Mononuclear cell (primary cell): ENCODE results near the gene GRM8. TPM values are rescaled to one million over a fixed set of nuclear protein-coding genes. Genes with fewer than 3 reads are reported as not detected.

Experiments used
- H3K27me3 ChIP-seq: 2 replicates; pipeline ENCODE4 v1.6.0; 2011; ENCODE audit warnings: low read length, control low read depth; ENCODE audit not compliant: insufficient read depth
- H3K4me1 ChIP-seq: 2 replicates; pipeline ENCODE4 v1.5.1; 2011; ENCODE audit warnings: mild to moderate bottlenecking, low read length, control low read depth; ENCODE audit not compliant: insufficient read depth
- H3K4me3 ChIP-seq: 2 replicates; pipeline ENCODE4 v1.5.1; 2011; ENCODE audit warnings: mild to moderate bottlenecking, low read length, moderate library complexity
- H3K9me3 ChIP-seq: 2 replicates; pipeline ENCODE4 v1.5.1; 2011; ENCODE audit warnings: low read depth, mild to moderate bottlenecking, control low read depth, low read length
- total RNA-seq: library from RNA; depleted of rRNA; stranded (reverse); fragments of >200 nt; gene quantifications from one replicate; pipeline ENCODE4 v1.2.3, GENCODE V29; 2012

Gene GRM8
- total RNA-seq, 1 donor, result not detected

DNA sequence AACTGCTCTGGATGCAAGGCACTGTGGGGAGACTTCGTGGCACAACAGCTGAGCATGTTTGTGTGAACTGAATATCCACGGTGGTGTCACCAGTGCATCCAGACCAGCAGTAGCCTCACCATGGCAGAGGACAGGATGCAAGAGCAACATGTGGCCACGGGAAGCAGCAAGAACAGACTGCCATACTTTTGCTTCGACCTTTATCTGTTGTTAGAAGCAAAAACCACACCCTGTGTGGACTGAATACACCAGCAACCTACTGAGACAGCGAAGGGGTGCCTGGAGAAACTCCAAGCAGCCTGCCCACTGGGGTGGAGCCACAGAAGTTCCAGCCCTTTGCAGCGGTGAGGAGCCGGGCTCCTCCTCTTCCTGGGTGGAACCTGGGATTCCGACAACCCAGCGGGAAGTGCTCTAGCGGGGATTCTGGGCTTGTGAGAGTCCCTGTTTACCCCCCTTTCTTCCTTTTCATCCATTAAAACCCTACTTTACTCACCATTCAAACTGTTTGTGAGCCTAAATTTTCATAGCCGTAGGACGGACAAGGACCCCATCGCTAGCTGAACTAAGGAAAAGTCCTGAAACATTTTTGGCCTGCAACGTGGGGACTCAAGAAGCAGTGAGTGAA is 584.9 kb downstream of the GRM8 start:
- H3K4me3 ChIP-seq, result no peak overlapping the region
- H3K9me3 ChIP-seq, result no peaks in the 10 kb centered on the region
- H3K4me1 ChIP-seq, result no peaks in the 10 kb centered on the region
- H3K27me3 ChIP-seq, result no peaks in the 10 kb centered on the region

DNA sequence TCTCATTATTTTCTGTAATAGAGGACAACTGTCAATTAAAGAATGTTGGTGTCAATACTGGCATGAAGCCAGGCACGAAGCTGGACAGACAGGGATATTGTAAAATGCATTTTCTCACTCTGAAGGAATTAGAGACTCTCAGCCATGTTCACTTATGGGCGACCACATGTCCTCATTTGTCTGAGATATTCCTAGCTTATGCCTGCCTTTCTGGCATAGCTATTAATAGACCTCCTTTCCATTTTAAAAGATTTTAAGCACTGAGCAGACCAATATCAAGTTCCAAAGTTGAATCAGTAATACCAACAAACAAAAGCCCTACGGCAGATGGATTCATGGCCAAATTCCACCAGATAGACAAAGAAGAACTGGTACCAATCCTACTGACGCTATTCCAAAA is 589.9 kb downstream of the GRM8 start:
- H3K27me3 ChIP-seq, result no peaks in the 10 kb centered on the region
- no peak overlapping the region for H3K4me3 ChIP-seq
- no peaks in the 10 kb centered on the region for H3K4me1 ChIP-seq
- no peaks in the 10 kb centered on the region for H3K9me3 ChIP-seq

DNA sequence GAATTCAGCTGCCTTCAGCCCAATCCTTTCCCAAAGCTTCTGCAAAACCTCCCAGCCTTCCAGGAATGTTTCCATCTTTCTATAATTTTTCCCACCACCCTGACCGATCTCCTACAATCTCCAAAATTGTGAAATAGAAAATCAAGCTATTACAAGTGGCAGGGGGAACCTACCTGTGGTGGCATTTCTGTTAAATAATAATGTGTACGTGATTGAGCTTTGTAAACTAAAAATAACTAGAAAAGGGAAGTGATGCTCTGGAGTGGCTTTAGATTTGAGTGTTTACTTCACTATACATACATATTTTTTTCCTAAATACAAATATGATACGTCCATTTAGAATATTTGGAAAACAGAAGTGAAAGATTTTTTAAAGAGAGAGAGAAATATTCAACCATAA is 593.6 kb downstream of the GRM8 start:
- Histone ChIP-seq H3K4me3 (no peak overlapping the region), H3K4me1 (no peaks in the 10 kb centered on the region), H3K27me3 (no peaks in the 10 kb centered on the region), H3K9me3 (no peaks in the 10 kb centered on the region)

DNA sequence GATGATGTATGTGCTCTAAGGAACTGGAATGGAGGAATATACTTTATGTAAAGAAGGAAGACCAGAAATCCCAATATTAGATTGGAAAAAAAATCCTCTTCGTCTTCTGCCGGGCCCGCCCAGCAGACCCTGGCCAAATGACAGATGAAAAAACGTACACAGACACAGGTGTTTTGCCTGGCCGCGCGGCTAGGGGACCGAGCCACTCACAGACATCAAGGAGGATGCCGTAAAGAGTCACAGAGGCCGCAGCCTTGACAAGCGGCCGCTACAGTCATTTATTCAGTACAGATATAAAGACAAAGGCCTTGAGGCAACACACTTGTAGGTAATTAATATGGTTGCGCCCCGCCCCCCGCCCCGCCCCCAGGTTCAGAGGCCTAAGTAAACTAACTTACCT is 594.1 kb downstream of the GRM8 start:
- Histone ChIP-seq H3K4me1 (no peaks in the 10 kb centered on the region), H3K4me3 (no peak overlapping the region), H3K27me3 (no peaks in the 10 kb centered on the region), H3K9me3 (no peaks in the 10 kb centered on the region)

DNA sequence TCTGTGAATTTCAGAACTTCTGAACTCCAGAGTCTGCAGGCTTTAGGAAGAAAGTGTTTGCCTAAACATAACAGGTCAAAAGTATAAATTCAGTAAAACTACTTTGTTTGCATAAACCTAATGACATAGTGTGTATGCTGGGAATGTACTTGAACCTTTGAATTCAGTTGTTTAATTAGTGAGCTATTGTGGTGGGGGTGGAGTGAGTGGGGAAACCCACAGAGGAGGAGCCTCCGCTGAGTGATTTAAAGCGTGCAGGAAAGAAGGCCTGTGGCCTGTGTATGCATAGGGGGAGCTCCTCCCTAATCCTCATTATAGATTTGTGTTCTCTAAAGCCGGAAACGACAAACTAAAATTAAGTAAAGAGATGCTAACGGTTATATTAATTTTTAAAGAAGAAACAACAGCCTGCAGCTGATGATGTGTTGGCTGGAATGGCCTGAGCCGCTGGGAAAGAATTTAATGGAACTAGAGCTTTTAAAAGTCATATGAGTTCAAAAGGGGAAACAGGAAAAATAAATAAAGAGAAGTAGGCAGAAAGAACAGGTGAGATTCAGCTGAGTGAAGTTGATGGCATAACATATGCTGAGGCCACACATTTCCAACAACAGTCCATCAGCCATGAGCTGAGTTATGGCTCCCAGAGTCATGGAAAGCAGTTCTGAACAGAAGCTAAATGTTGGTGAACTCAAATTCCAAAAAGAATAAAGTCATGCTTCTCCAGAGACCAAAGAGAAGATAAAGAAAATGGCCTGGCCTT is 595.0 kb downstream of the GRM8 start:
- H3K27me3 ChIP-seq, result no peaks in the 10 kb centered on the region
- no peaks in the 10 kb centered on the region for H3K9me3 ChIP-seq
- no peaks in the 10 kb centered on the region for H3K4me1 ChIP-seq
- no peak overlapping the region for H3K4me3 ChIP-seq

DNA sequence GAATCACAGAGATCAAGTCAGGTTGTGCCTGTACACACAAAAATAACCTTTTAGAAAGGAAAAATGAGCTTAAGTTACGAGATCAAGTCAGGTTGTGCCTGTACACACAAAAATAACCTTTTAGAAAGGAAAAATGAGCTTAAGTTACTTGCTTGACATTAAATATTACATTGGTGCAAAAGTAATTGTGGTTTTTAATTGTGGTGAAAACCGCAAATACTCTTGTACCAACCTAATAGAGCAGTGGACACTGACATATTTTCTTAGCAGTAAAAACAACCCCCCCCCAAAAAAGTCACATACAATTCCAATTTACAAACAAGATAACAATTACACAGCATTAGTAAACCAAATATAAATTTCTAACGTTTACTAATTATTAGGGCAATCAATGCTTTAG is 595.6 kb downstream of the GRM8 start:
- no peaks in the 10 kb centered on the region for H3K27me3 ChIP-seq
- H3K4me3 ChIP-seq, result no peak overlapping the region
- no peaks in the 10 kb centered on the region for H3K4me1 ChIP-seq
- no peaks in the 10 kb centered on the region for H3K9me3 ChIP-seq

DNA sequence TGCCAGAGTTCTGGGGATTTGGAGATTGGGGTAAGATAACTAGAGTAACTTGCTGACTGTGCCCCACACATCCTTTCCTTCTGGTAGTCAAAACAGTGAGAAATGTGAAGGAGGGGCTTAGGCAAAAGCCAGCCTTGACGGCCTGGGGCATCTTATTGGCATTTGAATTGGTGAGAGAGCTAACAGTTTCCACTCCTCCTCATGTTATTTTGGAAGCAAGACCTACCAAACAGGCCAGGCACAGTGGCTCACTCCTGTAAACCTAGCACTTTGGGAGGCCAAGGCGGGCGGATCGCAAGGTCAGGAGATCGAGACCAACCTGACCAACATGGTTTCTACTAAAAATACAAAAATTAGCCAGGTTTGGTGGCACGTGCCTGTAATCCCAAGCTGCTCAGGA is 596.6 kb downstream of the GRM8 start:
- H3K4me3 ChIP-seq, result no peak overlapping the region
- H3K27me3 ChIP-seq, result no peaks in the 10 kb centered on the region
- H3K4me1 ChIP-seq, result no peaks in the 10 kb centered on the region
- H3K9me3 ChIP-seq, result no peaks in the 10 kb centered on the region

DNA sequence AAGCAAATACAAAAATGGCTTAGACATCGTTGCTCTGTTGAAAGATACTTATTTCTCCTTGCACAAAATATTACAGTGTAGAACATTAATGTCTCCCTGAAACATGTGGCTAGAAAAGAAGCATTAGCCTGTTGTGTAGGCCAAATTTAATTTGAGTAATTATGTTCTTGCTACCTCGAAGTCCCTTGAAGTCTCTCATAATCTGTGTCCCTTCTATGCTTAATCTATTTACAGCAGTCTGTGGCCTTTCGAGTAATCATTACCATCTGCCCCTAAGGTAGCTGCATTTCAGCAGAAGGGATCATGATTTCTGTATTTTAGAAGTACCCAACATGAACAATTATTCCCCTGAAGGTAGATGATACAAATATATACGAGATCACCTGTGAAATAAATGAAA is 615.2 kb downstream of the GRM8 start:
- no peaks in the 10 kb centered on the region for H3K4me1 ChIP-seq
- H3K27me3 ChIP-seq, result no peaks in the 10 kb centered on the region
- H3K9me3 ChIP-seq, result no peaks in the 10 kb centered on the region
- H3K4me3 ChIP-seq, result no peak overlapping the region

DNA sequence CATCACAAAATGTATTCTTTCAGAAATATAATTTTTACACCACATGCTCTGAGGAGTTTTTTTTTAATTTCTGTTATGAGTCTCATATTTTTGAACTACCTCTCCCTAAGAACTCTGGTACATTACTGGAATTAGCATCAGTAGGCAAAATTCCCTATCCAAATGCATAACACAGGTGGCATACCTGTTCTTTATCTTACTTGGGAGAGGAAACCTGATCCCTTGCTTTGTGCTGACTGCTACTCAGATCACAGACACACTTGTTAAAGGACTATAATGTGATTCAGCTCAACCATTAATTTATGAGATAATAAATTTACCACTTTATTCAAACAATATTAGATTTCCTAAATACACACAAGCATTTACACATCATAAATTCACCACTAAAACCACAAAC is 617.2 kb downstream of the GRM8 start:
- no peaks in the 10 kb centered on the region for H3K27me3 ChIP-seq
- no peak overlapping the region for H3K4me3 ChIP-seq
- no peaks in the 10 kb centered on the region for H3K9me3 ChIP-seq

DNA sequence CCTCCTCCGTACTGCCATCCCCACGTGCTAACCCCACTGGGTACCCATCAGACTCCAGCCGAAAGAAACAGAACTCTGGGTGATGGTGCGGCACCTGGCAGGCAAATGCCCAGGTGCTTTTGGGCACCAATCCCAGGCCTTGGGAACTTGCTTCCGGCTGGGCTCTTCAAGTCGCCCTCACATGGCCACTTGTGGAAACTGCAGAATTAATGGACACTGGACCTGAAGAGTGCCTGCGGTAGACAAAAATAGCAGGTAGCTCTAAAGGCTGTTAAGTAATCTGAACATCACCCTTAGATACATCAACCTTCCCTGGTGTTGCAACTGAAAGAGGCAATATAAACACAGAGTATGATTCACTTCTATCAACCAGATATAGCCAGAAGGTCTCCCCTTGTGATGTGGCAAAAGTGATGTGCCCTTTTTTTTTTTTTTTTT is 644.4 kb downstream of the GRM8 start:
- Histone ChIP-seq H3K4me1 (no peaks in the 10 kb centered on the region), H3K27me3 (no peaks in the 10 kb centered on the region), H3K4me3 (no peak overlapping the region), H3K9me3 (no peaks in the 10 kb centered on the region)

More for the DNA sequence above, 617.2 kb downstream of the GRM8 start:
- H3K4me1 ChIP-seq, result no peaks in the 10 kb centered on the region

DNA sequence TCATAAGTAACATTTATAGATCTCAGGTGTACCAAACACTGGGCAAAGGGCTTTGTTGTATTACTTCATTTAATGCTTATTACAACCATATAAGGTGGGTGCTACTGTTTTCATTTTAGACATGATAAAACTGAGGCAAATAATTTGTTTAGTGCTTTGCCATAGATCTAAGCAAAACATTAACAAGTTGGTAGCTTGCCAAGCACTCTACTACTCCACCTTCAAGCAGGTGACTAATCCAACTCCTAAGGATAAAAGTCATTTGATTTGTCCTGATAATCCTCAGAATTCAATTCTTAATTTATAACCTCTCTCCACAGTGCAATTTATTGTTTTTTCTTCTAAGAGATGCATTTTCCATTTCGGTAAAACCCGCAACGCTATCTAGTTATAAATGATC is 646.4 kb downstream of the GRM8 start:
- Histone ChIP-seq H3K9me3 (no peaks in the 10 kb centered on the region), H3K4me1 (no peaks in the 10 kb centered on the region), H3K27me3 (no peaks in the 10 kb centered on the region), H3K4me3 (no peak overlapping the region)

DNA sequence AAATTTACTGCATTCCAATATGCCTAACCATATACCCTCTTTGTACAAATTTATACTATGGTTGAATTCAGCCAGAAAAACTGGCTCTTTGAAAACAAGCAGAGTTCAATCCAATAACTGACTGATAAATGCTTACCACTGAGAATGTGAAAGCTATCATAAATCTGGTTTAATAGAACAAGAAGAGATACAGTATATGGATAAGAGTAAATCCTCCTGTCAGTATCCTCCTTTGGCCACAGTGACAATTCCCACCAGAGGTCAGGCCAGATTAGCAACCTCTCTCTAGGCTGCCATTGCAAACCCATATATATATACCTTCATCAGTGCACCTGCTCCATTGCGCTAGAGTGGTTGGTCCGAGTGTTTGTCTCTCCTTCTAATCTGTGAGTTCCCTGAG is 647.2 kb downstream of the GRM8 start:
- Histone ChIP-seq H3K4me1 (no peaks in the 10 kb centered on the region), H3K4me3 (no peak overlapping the region), H3K27me3 (no peaks in the 10 kb centered on the region), H3K9me3 (no peaks in the 10 kb centered on the region)

DNA sequence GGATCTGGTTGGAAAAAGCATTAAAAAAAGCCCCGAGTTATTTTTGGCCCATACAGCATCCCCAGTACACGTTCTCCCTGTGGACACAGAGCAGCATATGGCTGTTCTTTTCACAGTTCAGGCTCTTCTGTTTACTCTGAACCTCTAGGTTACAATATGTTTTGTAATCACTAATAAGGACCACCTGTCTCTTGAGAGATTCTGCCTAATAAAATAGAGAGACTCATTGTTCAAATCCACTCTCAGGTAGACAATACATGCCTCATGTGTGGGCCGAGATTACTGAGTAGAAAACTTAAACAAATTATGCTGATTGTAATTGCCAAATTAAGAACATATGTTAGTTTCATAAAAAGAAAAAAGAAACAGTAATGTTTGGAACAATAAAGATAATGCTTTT is 647.7 kb downstream of the GRM8 start:
- Histone ChIP-seq H3K4me3 (no peak overlapping the region), H3K9me3 (no peaks in the 10 kb centered on the region), H3K27me3 (no peaks in the 10 kb centered on the region), H3K4me1 (no peaks in the 10 kb centered on the region)

DNA sequence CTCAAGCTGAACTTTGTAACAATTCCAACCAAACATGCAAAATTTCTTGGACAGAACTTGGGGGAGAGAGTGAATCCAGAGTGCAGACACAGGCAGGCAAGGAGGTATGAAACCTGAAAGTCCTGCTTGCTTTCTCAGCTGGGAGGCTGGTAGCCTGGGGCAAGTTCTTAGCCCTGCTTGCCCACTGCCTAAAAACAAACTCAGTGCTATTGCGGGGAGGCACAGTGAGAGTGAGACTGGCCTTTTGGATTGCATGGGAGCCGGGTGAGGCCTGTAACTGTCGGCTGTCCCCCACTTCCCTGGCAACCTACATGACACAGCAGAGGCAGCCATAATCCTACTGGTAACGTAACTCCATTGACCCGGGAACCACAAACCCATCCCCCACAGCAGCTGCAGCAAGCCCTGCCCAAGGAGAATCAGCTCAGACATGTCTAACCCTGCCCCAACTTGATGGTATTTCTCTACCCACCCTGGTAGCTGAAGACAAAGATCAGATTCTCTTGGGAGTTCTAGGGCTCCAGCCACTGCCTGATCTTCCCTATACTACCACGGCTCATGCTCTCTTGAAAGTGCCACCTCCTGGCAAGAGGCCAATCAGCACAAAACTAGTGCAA is 663.6 kb downstream of the GRM8 start:
- Histone ChIP-seq H3K27me3 (no peaks in the 10 kb centered on the region), H3K4me3 (no peak overlapping the region), H3K4me1 (no peaks in the 10 kb centered on the region), H3K9me3 (peaks cover 4% of the 10 kb centered on the region)

DNA sequence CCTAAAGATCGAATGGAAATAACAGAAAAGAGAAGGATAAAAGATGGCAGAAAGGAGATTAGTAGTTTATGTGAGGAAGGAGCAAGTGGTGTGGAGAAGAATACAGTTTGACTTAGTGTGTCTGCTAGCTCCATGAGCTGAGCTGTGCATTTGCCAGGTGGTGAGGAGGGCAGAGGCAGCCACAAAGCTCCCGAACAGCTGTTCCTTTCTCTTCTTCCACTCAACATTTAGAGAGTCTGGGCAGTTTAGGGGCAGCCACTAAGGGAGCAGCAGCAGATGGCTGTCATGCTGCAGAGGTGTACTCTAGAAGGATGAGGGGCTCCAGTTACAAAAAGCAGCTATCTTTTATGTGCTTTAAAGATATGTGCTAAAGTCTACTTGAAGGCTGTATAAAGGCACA is 674.4 kb downstream of the GRM8 start:
- no peak overlapping the region for H3K4me3 ChIP-seq
- no peaks in the 10 kb centered on the region for H3K9me3 ChIP-seq
- no peaks in the 10 kb centered on the region for H3K27me3 ChIP-seq
- H3K4me1 ChIP-seq, result no peaks in the 10 kb centered on the region
